Measurements from ENCODE around the gene ZNG1A. TPM values are rescaled to one million over a fixed set of nuclear protein-coding genes. Genes with fewer than 3 reads are reported as not detected.
A peak's percentile ranks its signal among the peaks of the same experiment; 100 is the strongest.
"Not testable (repeated sequence)": the region's sequence is repeated elsewhere in the genome, so short reads cannot be mapped to it uniquely, and the experiment has no call there.

The ZNG1A gene
- 10 to 100 TPM in 2 of 3 donors, 1 to 10 TPM in 1; 9.6 to 15.3 (median 11.6) TPM for polyA plus RNA-seq

DNA sequence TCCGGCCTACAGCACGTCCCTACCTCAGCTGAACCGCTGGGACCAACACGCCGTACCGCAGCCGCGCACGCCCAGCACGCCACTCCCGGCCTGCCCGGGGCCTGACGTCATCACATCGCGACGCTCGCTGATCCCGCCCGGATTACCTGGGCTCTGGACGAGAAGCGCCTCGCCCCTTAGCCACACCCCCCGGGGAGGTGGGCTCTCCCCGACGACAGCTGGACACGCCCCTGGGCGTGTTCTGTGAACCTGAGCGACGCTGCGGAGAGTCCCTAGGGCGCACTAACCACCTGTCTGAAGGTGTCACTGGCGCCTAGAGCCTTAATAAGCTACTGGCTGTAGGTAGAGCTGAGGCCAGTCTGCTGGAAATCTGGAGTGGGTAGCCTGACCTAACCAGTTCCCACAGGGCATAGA is at the start of gene ZNG1A:
ZNG1A (minus strand) TSS at position 87 of the 414 bp plus-strand sequence. CDS start 87 bp downstream, outside the sequence.
- not testable (repeated sequence) for H3K27me3 Mint-ChIP-seq (ENCODE audit: low read depth in 3 of 3); H3K9me3 Mint-ChIP-seq; H3K4me1 Mint-ChIP-seq; H3K36me3 Mint-ChIP-seq
- peak within 1 kb of the TSS; percentile 40 to 87 (median 82) for H3K4me3 Mint-ChIP-seq
- H3K27ac Mint-ChIP-seq: peak within 1 kb of the TSS in 5 of 6 donors; percentile 80 to 92 (median 90)
- DNase-seq: peak in 2 of 3 donors; percentile 77 to 80

DNA sequence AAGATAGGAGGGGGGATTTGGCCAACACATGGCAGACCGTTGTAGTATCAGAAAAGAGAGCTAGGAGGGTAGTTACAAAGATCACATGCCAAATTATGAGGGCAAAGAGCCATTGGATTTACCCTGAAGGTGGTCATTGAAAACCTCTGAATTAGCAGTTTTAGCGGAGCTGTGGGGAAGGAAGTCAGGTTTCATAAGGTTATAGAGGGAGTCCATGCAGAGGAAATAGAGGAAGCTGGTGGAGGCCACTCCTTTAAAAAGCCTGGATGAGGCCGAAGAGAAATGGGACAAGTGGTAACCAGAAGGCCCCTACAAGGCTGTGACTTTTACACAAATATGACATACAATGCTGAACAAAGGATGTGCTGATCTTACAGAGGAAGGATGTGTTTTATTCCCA is 49.0 kb upstream of the ZNG1A start:
- Mint-ChIP-seq H3K36me3 (no peaks in the 10 kb centered on the region), H3K4me1 (peaks cover 0 to 7% of the 10 kb centered on the region in 2 donors), H3K9me3 (no peaks in the 10 kb centered on the region), H3K27me3 (ENCODE audit: low read depth in 3 of 3) (no peaks in the 10 kb centered on the region), H3K27ac (no peak overlapping the region), H3K4me3 (no peak overlapping the region)
- DNase-seq: no peak

DNA sequence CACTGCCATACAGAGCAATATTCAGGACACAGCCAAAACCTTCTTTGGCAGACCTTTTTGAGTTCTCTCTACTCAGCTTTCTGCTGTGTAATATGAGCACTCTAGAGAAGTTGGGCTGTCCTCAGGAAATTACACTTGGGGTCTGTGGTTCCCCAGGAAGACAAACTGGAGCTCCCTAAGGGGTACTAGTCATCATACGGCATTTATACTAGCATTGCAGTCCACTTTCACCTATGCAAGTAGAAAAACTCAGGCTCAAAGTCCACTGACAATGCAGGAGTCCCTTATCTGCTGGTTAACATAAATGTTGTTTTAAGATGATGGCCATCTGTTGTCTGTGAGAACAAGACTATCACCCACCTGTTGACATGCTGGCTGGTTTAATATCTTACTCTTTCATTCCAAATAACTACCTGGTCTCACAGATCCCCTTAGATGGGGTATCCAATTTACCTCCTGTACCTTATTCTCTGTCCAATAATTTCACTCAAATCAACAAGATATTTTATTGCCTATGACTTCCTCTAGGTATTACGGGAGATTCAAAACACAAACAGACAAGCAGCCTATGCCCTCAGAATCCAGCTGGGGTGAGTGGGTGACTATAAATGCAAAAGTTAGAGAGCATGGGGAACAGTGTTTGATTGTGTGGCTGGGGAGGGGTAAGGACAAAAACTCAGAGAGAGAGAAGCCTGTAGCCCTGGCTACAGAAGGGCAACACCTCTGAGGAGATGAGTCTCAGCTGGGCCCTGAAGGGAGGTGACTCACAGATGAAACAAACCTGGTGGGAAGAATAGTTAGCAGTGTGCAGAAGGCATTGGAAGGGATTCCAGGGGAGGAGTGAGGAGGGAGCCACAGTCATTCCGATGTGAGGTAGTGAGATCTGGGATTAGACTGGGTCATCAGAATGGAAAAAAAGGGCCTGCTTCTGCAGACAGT is 46.0 kb upstream of the ZNG1A start:
- H3K27me3 Mint-ChIP-seq (ENCODE audit: low read depth in 3 of 3): no peaks in the 10 kb centered on the region
- H3K27ac Mint-ChIP-seq: peak overlapping the region in 1 of 6 donors; percentile 76
- H3K36me3 Mint-ChIP-seq: no peaks in the 10 kb centered on the region
- peak overlapping the region in 1 of 5 donors; percentile 69 for H3K4me3 Mint-ChIP-seq
- peak in 2 of 3 donors; percentile 30 to 42 for DNase-seq
- H3K9me3 Mint-ChIP-seq: no peaks in the 10 kb centered on the region
- H3K4me1 Mint-ChIP-seq: peaks cover 11 to 18% of the 10 kb centered on the region in 2 donors

DNA sequence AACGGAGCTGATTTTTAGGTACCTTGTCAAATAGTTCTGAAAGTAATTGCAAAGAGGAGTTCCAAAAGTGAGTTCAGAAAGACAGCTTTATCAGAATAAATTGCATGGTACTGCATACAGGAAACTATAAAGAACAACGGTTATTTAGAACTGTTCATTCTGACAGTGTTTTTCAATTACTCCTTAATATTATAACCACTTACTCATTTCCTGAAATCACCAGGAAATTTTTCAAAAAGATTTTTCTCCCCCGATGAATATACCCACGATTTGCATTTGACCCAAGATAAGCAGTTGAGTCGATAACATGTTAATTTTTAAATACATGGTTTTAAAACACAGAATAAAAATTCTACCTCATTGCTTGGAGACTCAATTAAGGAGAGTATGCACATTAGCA is 45.2 kb upstream of the ZNG1A start:
- Mint-ChIP-seq H3K4me1 (peaks cover 12 to 14% of the 10 kb centered on the region in 2 donors), H3K4me3 (peak overlapping the region in 2 of 5 donors; percentile 7 to 69), H3K9me3 (no peaks in the 10 kb centered on the region), H3K27me3 (ENCODE audit: low read depth in 3 of 3) (no peaks in the 10 kb centered on the region), H3K27ac (peak overlapping the region in 2 of 6 donors; percentile 14 to 76), H3K36me3 (no peaks in the 10 kb centered on the region)
- no peak for DNase-seq

DNA sequence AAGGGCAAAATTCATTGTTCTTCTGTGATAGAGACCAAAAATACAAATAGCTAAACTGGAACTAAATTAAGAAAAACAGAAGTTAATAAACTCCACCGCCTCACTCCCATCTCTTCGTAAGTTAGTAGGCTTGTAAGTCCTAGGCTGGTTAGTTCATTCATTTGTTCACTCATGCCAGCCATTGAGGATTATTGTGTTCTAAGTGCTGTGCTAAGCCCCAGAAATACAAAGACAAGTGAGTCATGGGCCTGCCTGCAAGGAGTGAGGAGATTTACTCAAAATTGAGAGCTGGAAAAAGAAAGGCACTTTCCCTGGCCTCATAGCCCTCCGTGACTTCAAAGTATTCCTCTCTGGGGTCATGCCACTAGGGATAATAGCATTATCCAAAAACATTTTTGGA is 44.3 kb upstream of the ZNG1A start:
- no peaks in the 10 kb centered on the region for H3K36me3 Mint-ChIP-seq
- peak overlapping the region; percentile 55 to 70 (median 67) for H3K4me3 Mint-ChIP-seq
- DNase-seq: no peak
- peak overlapping the region in 5 of 6 donors; percentile 55 to 93 (median 76) for H3K27ac Mint-ChIP-seq
- no peaks in the 10 kb centered on the region for H3K27me3 Mint-ChIP-seq (ENCODE audit: low read depth in 3 of 3)
- H3K4me1 Mint-ChIP-seq: peaks cover 12% of the 10 kb centered on the region in 2 donors
- H3K9me3 Mint-ChIP-seq: no peaks in the 10 kb centered on the region

DNA sequence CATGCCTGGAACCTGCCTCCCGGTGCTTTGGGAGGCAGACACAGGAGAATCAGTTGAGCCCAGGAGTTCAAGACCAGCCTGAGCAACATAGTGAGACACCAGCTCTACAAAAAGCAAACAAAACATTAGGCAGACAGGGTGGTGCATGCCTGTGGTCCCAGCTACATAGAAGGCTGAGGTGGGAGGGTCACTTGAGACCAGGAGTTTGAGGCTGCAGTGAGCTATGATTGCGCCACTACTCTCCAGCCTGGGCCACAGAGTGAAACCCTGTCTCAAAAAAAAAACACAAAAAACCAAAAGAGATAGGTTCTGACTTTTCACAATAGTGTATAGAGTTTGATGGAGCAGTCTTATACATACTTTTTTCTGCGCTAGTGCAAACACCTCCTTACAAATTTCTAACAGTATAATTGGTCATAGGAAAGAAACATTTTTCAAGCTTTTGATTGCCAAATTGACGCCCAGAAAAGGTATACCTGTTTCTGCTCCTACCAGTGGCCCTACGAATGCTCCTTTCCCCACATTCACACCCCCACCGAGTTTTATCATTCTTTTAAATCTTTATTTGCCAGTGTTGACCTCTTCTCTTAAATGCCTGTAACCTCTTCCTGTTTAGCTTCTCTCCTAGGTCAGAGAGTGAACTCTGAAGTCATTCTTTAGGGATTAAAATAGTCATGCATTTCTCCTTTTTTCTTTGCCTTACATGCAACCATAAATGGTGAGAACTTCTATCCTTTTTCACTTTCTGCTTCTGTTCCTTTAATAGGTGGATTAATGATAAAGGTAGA is 43.3 kb upstream of the ZNG1A start:
- peak overlapping the region; percentile 54 to 93 (median 74) for H3K27ac Mint-ChIP-seq
- DNase-seq: peak; percentile 17 to 57 (median 55)

DNA sequence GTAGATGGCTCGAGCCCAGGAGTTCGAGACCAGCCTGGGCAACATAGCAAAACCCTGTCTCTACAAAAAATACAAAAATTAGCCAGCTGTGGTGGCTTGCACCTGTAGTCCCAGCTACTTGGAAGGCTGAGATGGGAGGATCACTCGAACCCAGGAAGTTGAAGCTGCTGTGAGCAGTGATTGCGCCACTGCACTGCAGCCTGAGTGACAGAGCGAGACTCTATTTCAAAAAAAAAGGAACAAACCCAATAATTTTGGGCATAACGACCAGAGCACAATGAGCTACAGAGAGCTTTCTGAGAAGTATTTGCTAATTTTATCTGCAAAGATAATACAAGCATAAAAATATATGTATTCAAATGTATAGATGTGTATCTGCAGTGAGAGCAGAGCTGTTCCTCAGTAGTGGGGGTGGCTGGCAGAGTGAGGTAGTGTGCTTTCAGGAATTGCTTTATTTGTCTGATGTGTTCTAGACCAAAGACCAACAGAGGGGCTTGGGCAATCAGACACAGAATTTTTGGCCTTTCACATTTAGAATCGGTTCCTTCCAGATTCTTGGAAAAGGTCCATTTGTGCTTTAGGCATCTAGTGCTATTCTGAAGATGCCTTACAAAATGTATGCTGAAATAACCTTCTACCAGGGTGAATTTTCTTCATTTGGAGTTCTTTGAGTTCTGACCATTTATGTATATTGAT is 41.0 kb upstream of the ZNG1A start:
- no peak for DNase-seq
- no peak overlapping the region for H3K4me3 Mint-ChIP-seq
- H3K27me3 Mint-ChIP-seq (ENCODE audit: low read depth in 3 of 3): peaks cover 0 to 2% (median 0%) of the 10 kb centered on the region in 3 donors
- no peaks in the 10 kb centered on the region for H3K9me3 Mint-ChIP-seq
- peak overlapping the region in 4 of 6 donors; percentile 53 to 82 (median 75) for H3K27ac Mint-ChIP-seq
- no peaks in the 10 kb centered on the region for H3K36me3 Mint-ChIP-seq
- H3K4me1 Mint-ChIP-seq: peaks cover 36 to 39% of the 10 kb centered on the region in 2 donors

More for the DNA sequence above, 43.3 kb upstream of the ZNG1A start:
- no peaks in the 10 kb centered on the region for H3K27me3 Mint-ChIP-seq (ENCODE audit: low read depth in 3 of 3)
- no peaks in the 10 kb centered on the region for H3K9me3 Mint-ChIP-seq
- peaks cover 17 to 18% of the 10 kb centered on the region in 2 donors for H3K4me1 Mint-ChIP-seq
- H3K4me3 Mint-ChIP-seq: peak overlapping the region; percentile 55 to 70 (median 67)
- H3K36me3 Mint-ChIP-seq: no peaks in the 10 kb centered on the region

DNA sequence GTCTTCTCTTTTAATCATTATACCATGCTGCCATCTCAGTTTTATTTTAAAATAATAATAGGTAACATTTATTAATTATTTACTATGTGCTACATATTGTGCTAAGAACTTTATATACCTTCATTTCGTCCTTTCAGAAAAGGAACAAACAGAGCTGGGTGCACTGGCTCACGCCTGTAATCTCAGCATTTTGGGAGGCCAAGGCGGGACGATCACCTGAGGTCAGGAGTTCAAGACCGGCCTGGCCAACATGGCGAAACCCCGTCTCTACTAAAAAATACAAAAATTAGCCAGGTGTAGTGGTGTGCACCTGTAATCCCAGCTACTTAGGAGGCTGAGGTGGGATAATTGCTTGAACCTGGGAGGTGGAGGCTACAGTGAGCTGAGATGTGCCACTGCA is 40.2 kb upstream of the ZNG1A start:
- not testable (repeated sequence) for H3K9me3 Mint-ChIP-seq; DNase-seq; H3K4me3 Mint-ChIP-seq; H3K27ac Mint-ChIP-seq; H3K27me3 Mint-ChIP-seq (ENCODE audit: low read depth in 3 of 3); H3K36me3 Mint-ChIP-seq
- peaks cover 39% of the 10 kb centered on the region in 2 donors for H3K4me1 Mint-ChIP-seq

DNA sequence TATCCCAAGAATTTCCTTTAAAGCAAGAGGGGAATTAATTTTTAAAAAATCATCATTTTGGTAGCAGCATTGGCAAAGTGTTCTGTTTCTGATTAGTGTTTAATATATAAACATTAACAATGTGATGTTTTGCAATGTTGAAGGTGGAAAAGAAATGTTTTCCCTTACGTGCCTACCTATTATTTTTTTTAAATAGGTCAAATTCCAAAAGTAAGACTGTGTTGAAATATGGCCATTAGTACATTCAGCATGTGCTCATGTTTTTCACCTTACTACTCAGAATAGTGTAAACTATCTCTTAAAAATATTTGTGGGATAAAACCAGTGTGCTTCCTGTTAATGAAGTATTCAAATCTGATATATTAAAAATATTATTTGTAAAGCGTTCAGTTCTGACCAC is 39.1 kb upstream of the ZNG1A start:
- Mint-ChIP-seq H3K4me3 (no peak overlapping the region), H3K4me1 (peaks cover 39% of the 10 kb centered on the region in 2 donors), H3K27me3 (ENCODE audit: low read depth in 3 of 3) (peaks cover 0 to 4% (median 0%) of the 10 kb centered on the region in 3 donors), H3K27ac (no peak overlapping the region), H3K36me3 (no peaks in the 10 kb centered on the region), H3K9me3 (no peaks in the 10 kb centered on the region)
- no peak for DNase-seq

DNA sequence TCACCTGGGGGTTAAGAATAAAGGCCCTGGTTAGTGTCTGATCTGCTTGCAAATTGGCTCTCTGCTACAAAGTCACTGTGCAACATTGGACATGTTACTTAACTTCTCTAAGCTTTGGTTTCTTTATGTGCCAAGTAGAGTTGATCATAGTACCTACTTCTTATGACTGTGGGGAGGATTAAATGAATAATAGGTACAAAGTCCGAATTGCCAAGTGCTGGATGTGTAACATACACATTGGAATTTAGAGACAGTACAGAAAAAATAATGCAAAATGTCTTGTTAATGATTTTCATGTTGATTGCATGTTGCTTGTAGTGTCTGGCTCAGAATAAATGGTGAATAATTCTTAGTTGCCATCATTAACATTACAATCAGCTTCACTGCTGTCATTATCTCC is 38.0 kb upstream of the ZNG1A start:
- Mint-ChIP-seq H3K27ac (peak overlapping the region in 4 of 6 donors; percentile 9 to 38 (median 16)), H3K9me3 (no peaks in the 10 kb centered on the region), H3K4me3 (peak overlapping the region; percentile 6 to 94 (median 86)), H3K27me3 (ENCODE audit: low read depth in 3 of 3) (peaks cover 0 to 4% (median 0%) of the 10 kb centered on the region in 3 donors), H3K36me3 (no peaks in the 10 kb centered on the region), H3K4me1 (peaks cover 39% of the 10 kb centered on the region in 2 donors)
- no peak for DNase-seq

DNA sequence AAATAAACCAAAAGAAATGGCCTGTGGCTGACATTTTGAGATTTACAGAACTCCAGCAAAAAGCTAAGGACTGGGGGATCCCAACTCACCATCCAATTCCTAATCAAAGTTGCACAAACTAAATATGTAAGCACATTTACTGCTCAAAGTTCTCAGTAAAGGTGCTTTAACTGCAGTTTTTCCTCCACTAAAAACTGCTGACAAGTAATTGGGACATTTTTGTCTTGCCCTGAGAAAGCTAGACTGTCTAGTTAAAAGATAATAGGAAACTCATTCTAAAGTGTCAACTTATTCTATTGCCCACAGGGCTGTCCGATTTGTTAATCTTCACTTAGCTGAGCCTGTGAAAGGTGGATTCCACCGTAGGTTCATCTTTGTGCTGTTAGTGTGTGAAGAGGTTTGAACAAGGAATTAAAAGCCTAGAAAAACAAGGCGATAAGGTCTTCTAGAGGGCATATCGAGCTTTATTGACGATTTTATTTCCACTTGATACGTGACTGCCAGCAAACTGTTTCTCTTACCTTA is 36.8 kb upstream of the ZNG1A start:
- Mint-ChIP-seq H3K4me3 (peak overlapping the region; percentile 85 to 94 (median 92)), H3K9me3 (no peaks in the 10 kb centered on the region), H3K27ac (peak overlapping the region; percentile 38 to 91 (median 84)), H3K36me3 (no peaks in the 10 kb centered on the region), H3K4me1 (peaks cover 33% of the 10 kb centered on the region in 2 donors), H3K27me3 (ENCODE audit: low read depth in 3 of 3) (peaks cover 0 to 4% (median 0%) of the 10 kb centered on the region in 3 donors)
- DNase-seq: no peak

DNA sequence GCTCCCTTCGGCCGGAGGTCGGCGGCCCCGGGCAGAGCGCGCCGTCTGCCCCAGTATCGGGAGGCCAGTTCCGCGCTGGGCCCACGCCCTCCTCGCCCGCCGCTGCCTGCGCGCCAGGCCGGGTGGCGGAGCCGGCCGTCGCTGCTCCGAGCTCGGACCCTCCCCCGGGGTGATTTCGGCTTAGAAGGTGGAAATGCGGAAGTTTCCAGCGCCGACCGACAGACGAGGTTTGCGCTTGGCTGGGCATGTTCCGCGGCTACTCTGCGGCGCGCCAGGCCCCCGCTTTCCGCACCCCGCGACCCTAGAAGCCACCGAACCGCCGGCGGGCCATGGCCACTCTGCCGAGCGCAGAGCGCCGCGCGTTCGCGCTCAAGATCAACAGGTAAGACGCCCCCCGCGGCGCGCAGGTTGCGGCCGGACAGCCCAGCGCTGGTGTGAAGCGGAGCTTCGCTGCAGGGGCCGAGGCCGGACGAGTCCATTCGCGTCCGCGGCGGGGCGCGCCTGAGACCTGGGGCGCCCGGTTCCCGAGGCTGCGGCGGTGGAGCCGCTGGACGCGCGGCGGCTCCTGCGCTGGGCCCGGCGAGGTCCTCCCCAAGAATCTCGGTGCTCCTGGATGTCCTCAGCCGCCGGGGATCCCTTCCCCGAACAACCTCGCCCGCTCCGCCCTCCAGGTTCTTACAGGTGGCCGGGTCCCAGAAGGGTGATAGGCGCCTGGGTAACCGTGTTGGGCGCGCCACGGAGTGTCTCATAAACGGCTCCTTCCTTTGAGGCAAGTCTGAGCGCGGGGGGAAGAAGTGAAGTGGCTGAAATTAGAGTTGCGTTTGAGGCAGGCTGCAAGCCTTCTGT is 36.0 kb upstream of the ZNG1A start, which contains the start of gene DOCK8:
DOCK8 (plus strand) TSS at position 218 of the 846 bp plus-strand sequence; CDS start at position 330, 112 bp downstream.
- peaks cover 0 to 4% (median 0%) of the 10 kb centered on the region in 3 donors for H3K27me3 Mint-ChIP-seq (ENCODE audit: low read depth in 3 of 3)
- H3K27ac Mint-ChIP-seq: peak within 1 kb of the TSS; percentile 38 to 91 (median 84)
- peak; percentile 71 to 77 (median 73) for DNase-seq
- no peaks in the 10 kb centered on the region for H3K36me3 Mint-ChIP-seq
- H3K4me1 Mint-ChIP-seq: peaks cover 28% of the 10 kb centered on the region in 2 donors
- H3K4me3 Mint-ChIP-seq: peak within 1 kb of the TSS; percentile 85 to 94 (median 92)
- no peaks in the 10 kb centered on the region for H3K9me3 Mint-ChIP-seq

Data from immature natural killer cell (primary cell).